ENCODE measurements around the gene SPATA31D3.

Gene SPATA31D3

GRCh38 chr9:81953096-81953495 is 9.8 kb downstream of the SPATA31D3 start:
- no peaks in the 10 kb centered on the region for H3K27me3 ChIP-seq (replicated peaks)
- no peak for DNase-seq
- no peak overlapping the region for H3K4me3 ChIP-seq (ENCODE audit: low read depth, low read length)
- TF ChIP-seq CTCF (IDR thresholded peaks at IDR 0.05; ENCODE audit: low read depth, low read length, missing control alignments), result no peak
- in situ Hi-C loops (cut with HindIII; ENCODE audit: low pct_ligation_motif_present, low sequenced_read_pairs), result no loop called here
- H3K27ac ChIP-seq, result no peak overlapping the region
- H3K36me3 ChIP-seq (replicated peaks), result no peaks in the 10 kb centered on the region

- Histone ChIP-seq H3K36me3 (replicated peaks) (no peaks in the 10 kb centered on the region), H3K27ac (no peak overlapping the region), H3K4me3 (ENCODE audit: low read depth, low read length) (no peak overlapping the region), H3K27me3 (replicated peaks) (no peaks in the 10 kb centered on the region)
- TF ChIP-seq CTCF (IDR thresholded peaks at IDR 0.05; ENCODE audit: low read depth, low read length, missing control alignments), result no peak
- DNase-seq, result no peak
- in situ Hi-C loops (cut with HindIII; ENCODE audit: low pct_ligation_motif_present, low sequenced_read_pairs), result no loop called here
These were observed 12.3 kb downstream of the SPATA31D3 start for GRCh38 chr9:81955625-81956024.

GRCh38 chr9:81964218-81965171 is 21.2 kb downstream of the SPATA31D3 start:
- no peak for TF ChIP-seq CTCF (IDR thresholded peaks at IDR 0.05; ENCODE audit: low read depth, low read length, missing control alignments)
- Histone ChIP-seq H3K36me3 (replicated peaks) (no peaks in the 10 kb centered on the region), H3K27ac (no peak overlapping the region), H3K4me3 (ENCODE audit: low read depth, low read length) (no peak overlapping the region), H3K27me3 (replicated peaks) (no peaks in the 10 kb centered on the region)
- no peak for DNase-seq
- in situ Hi-C loops (cut with HindIII; ENCODE audit: low pct_ligation_motif_present, low sequenced_read_pairs), result no loop called here

GRCh38 chr9:81968026-81968425 is 24.7 kb downstream of the SPATA31D3 start:
- no peak overlapping the region for H3K27ac ChIP-seq
- no peaks in the 10 kb centered on the region for H3K27me3 ChIP-seq (replicated peaks)
- H3K4me3 ChIP-seq (ENCODE audit: low read depth, low read length), result no peak overlapping the region
- TF ChIP-seq CTCF (IDR thresholded peaks at IDR 0.05; ENCODE audit: low read depth, low read length, missing control alignments), result no peak
- H3K36me3 ChIP-seq (replicated peaks), result no peaks in the 10 kb centered on the region
- in situ Hi-C loops (cut with HindIII; ENCODE audit: low pct_ligation_motif_present, low sequenced_read_pairs), result no loop called here
- no peak for DNase-seq

GRCh38 chr9:81969971-81970370 is 26.7 kb downstream of the SPATA31D3 start:
- H3K27ac ChIP-seq, result no peak overlapping the region
- H3K27me3 ChIP-seq (replicated peaks), result no peaks in the 10 kb centered on the region
- no peaks in the 10 kb centered on the region for H3K36me3 ChIP-seq (replicated peaks)
- no peak overlapping the region for H3K4me3 ChIP-seq (ENCODE audit: low read depth, low read length)
- TF ChIP-seq CTCF (IDR thresholded peaks at IDR 0.05; ENCODE audit: low read depth, low read length, missing control alignments), result no peak
- DNase-seq, result no peak
- in situ Hi-C loops (cut with HindIII; ENCODE audit: low pct_ligation_motif_present, low sequenced_read_pairs), result no loop called here

Measured in brain microvascular endothelial cell (primary cell).